Measurements from ENCODE around the gene RAB44.
"Not testable (repeated sequence)": the region's sequence is repeated elsewhere in the genome, so short reads cannot be mapped to it uniquely, and the experiment has no call there.

The RAB44 gene, protein sequence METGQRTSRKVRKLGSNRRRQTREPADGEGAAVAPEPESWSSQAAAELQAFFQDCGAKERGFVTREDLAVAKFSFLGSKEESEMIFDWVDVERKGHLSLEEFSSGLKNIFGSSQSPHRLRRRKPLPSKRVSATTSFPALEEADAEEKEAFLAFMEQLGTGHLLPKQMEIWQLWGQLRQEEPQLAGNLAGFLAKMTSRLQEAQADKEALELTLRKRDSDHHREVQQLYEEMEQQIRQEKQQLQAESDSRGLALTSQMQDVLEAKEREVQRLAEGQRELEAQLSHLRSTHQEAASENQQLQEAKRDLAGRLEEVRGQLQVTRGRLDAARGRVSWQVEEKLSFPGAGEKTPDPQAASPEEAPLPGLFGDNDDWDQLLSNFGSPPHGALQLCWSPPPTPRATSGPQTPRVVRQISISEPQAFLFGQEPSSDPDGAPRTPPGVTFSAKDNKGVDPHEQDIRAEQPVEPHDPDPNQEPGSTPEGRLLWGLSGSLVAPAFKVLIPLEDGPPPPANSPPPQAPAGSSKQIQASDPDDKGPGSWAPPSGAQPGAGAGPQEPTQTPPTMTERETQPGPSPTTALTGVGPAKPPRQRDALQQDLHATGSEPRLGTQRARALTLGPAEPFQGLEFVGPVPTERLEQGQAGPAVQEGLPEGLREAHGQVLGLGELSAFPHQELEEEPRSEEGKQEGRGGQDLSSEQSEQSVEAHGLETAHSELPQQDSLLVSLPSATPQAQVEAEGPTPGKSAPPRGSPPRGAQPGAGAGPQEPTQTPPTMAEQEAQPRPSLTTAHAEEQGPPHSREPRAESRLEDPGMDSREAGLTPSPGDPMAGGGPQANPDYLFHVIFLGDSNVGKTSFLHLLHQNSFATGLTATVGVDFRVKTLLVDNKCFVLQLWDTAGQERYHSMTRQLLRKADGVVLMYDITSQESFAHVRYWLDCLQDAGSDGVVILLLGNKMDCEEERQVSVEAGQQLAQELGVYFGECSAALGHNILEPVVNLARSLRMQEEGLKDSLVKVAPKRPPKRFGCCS

DNA sequence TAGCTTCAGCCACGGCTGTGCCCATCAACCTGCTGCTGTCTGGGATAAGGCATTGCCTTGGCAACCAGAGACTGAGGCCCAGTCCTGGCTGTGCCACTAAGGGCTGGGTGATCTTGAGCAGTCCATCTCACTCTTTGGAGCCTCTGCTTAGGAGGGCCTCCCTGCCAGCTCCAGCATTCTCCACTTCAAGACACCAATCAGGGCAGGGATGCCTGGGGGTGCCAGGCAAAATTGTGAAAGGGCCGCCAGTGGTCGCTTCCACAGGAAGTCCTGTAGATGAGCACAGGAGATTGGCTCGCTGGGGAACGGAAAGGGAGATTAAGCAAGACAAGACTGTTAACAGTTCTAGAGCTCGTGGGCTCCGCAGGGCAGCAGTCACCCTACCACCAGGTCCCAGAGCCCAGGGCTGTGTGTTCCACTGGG is at the start of gene RAB44:
Gene RAB44, plus strand, starts transcription at position 346 of the 423 bp plus-strand sequence. CDS start 6,410 bp downstream, outside the sequence.
- no peak for DNase-seq

DNA sequence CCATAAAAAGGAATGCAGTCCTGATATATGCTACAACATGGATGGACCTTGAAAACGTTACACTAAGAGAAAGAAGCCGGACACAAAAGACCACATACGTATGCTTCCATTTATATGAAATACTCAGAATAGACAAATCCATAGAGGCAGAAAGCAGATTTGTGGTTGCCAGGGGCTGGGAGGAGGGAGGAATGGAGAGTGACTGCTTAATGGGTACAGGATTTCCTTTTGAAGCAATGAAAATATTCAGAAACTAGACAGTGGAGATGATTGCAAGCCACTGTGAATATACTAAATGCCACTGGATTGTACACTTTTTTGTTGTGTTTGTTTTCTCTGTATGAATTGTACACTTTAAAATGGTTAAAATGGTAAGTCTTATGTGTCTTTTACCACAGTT is 48.5 kb upstream of the RAB44 start:
- no peak for DNase-seq

DNA sequence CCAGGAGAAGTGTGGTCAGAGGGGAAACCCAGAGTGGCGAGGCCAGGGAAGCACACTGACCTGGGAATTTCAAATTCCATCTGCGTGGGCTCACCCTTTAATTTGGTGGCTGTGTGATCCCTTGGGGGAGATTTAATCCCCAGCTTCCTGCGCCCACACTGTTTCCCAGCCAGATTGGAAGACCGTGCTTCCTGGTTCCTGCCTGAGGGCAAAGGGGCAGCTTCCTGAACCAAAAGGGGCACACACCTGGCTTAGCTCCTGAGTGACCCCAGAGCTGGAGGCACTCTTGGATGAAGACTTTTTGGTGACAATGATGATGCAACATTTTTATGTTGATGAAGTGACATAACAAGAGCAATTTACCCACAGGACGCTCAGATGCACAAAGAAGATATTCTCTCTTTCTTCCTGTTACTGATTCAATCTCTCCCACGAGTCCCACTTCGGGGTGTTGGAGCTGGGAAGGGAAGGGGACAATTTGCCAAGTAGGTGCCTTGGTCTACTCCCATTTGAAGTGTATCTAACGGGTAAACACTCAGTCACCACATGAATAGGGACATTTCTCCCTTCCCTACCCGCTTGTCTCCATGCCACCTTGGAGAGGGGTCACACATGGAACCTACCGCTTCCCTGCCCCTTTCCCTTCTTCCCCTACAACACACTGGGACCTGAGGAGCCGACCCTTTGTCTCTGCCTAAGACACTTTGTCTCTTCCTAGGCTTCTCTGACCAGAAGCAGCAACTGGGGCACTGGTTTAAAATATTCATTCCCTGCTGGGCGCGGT is 47.7 kb upstream of the RAB44 start:
- no peak for DNase-seq

DNA sequence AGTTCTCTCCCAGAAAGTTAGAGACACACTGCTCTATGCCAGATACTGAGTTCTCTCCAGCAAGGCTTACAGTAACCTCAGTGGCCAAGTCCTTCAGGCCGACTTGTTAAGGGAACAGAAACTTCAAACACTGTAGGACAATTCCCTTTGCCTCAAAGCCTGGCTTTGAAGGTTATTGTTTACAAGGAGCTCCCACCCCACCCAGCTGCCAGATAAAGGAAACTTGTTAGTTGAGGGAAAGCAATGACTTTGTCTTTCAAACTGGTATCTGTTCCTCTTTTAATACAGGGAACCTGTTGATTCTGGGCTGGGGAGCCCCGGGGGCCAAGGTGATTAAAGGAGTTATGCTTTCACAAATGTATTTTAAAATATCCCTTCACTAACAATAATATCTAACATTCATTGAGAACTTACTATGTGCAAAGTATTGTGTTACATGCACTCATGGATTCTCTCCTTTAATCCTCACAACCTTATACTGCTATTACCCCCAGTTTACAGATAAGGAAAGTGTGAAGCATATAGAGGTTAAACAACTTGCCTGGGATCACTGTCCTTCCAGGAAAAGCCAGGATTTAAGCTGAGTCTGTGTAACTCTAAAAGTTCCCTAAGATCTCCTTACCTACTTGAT is 46.7 kb upstream of the RAB44 start:
- DNase-seq, result no peak

DNA sequence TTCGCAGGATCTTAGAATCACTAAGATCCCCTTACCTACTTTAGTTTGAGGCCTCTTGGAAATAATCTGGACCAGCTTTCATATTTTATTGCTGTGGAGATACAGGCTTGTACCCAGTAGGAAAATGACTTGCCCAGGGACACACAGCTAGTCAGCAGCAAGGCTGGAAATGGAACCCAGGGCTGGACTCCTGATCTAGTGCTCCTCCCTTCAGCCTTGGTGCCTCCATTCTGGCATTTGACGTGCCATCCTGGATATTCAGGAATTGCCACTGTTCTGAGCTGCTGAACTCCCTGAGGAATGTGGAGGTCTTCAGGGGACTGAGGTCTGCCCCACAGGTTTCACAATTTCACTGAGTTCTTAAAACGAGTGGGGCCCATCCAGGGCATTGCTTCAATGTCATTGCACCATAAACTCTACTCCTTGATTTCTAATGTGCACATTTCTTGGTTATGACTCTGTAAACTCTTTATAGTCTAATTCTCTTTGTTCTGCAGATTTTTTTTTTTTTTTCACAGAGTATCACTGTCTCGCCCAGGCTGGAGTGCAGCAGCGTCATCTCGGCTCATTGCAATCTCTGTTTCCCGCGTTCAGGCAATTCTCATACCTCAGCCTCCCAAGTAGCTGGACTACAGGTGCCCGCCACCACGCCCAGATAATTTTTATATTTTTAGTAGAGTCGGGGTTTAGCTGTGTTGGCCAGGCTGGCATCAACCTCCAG is 45.8 kb upstream of the RAB44 start:
- no peak for DNase-seq

DNA sequence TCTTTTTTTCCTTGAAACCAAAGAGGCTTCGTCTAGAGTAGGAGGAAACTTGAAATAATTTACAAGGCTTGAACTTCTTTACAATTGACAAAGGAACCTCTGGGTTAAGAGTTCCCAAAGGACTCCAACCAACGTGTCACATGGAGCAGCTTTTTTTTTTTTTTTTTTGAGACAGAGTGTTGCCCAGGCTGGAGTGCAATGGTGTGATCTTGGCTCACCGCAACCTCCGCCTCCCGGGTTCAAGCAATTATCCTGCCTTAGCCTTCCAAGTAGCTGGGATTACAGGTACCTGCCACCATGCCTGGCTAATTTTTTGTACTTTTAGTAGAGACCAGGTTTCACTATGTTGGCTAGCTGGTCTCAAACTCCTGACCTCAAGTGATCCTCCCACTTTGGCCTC is 43.2 kb upstream of the RAB44 start:
- DNase-seq, result not testable (repeated sequence)

DNA sequence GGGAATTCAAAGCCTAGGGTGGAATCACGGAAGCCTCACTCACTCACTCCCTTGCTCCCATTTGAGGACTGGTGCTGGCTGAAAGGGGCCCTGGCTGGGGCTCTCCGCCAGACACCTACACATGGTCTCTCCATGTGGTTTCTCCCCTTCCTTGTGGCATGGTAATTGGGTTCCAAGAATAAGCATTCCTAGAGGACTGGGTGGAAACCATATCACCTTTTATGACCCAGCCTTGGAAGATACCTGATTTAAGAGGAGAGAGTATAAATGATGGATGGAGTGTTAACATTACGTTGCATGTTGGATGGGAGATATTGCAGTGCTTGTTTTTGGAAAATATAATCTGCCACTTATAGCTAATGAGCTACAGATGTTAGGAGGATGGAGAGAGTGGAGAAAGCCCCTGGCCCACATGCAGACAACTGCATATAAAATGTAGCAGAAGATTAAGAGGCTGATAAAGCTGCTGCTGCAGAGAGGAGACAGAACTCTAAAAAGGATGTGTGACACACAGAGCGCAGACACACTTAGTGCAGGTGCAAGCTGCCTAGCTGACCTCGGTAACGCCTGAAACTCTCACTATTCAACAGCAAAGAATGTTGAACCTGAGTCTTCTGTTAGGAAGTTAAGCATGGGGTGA is 42.4 kb upstream of the RAB44 start:
- peak; percentile 44 for DNase-seq

DNA sequence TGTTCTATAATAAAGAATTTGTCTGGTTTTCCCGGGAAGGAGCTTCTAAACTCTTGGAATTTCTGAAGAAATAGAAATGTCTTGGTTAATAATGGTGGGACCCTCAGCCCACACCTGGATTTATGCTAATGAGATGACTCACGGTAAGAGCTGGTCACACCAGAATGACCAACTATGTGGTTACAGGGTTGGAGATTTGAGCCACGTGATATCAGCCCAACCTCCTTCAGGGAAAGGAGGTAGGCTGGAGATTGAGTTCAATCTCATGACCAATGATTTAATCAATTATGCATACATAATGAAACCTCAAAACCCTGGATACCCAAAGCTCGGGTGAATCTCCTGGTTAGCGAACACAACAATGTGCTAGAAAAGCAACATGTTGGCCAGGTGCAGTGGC is 41.2 kb upstream of the RAB44 start:
- DNase-seq, result no peak

DNA sequence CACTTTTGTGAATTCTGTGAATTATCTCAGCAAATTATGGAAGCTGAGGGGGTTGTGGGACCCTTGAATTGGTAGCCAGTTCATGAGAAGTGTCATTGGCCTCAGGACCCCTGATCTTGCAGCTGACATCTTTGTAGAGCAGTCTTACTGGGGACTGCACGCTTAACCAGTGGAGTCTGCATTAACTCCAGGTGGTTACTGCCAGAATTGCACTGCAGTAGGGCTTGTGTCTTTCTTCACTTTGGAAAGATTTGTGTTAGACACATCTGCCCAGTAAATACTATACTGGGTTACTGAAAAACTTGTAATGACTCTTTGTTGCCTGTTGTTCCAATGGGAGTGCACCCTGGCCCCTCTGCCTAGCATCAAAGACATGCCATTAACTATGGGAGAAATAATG is 40.4 kb upstream of the RAB44 start:
- no peak for DNase-seq

DNA sequence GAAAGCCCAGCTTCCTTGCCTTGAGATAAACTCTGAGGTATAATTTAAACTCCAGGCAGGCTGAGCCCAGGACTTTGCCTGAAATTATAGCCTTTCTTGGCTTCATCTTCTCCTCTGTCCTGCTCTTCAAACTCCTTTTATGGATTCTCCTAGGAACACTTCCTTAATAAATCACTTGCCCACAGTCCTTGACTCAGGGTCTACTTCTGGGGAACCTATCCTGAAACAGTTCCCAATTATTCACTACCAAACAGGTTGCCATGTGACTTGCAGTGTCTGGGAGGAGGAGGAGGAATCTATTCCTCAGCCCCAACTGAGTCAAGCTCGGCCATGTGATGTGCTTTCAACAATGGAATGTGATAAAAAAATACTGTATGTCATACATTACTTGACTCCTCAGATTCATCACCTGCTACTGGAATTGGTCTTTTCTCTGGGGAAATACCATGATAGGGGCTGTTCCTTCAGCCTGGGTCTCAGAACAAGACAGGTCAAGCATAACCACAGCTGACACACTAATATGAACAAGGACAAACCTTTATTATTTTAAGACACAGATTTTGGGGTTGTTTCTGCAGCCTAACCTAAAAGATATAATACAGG is 39.6 kb upstream of the RAB44 start:
- peak; percentile 77 for DNase-seq

DNA sequence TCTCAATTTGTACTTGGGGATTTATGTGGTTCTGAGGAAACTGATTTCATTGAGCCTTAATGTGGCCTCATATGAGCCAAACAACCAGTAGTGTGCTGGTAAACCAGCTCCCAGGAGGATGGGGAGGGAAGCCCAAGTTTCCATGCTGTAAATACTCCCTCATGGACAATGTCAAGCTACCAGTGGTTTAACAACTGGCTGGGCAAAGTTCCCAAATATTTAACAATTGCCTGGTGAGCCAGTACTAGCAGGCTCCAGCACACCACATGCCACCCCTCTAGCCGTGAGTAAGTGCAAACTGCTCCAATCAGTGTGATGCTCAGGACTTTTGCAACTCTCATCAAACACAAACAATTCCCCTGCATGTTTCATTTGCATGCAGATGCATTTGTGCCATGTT is 38.4 kb upstream of the RAB44 start:
- peak; percentile 90 for DNase-seq

DNA sequence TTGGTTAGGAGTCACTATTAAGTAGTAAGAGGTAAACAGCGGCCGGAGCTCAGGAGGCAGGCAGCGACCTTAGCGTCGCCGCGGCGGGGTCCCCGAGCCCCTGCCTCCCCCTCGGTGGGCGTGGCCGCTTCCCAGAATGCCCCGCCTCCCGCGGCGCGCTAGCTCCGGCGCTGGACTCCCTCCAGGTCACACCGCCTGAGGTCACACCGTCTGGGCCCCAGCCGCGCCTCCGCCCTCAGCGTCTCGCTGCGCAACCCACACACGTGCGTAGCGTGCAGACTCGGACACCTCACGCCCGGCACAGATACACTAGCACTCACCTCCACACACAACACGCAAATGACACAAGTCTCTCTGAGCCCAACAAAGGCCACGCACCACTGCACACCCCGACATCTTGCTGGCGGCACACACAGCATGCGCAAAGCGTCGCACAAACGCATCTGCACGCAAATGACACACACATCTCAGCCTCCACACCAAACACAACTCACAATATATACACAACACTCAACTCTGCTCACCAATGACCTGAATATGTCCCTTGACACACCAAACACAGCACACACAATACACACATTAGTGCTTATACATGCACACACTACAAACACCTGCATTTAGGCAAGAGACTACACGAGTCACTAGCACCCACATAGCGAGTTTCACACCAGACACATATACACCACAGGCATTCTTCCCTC is 36.7 kb upstream of the RAB44 start:
- no peak for DNase-seq

DNA sequence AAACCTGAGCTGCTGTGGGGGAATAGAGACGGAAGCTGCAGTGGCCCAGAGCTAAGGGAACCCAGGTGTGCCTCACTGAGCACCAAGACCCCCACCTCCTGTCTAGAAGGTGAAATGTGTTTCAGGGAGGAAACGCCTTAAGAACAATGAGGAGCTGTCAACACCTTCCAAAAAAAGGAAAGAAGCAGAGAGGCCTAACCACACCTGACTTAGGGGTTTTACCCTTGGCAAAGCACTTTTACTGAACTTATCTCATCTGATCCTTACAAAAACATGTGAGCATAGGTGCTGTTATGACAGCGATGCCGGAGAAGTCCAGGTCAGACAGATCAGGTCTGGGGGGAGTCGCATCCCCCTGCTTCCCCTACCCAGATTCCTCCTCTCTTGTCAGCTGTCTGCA is 35.2 kb upstream of the RAB44 start:
- DNase-seq, result no peak

DNA sequence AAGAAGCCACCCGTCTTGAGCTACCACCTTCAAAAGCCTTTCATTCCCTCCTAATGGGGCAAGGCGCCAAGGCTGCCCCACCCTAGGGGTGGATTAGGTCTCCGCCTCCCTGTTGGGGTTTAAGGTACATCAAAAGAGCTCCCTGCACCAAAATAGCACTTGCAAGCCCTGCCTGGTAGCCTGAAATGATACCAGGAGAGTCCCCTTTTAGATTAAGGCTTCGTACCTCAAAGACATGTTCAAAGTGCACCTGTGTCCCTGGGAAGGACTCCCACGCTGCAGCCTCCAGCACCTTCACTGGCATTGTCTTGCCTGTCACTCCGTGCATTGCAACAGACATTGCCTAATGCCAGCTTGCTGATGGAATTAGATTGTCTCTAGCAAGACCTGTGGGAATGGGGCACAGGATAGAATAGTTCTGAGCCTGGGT is 34.8 kb upstream of the RAB44 start:
- DNase-seq, result no peak

DNA sequence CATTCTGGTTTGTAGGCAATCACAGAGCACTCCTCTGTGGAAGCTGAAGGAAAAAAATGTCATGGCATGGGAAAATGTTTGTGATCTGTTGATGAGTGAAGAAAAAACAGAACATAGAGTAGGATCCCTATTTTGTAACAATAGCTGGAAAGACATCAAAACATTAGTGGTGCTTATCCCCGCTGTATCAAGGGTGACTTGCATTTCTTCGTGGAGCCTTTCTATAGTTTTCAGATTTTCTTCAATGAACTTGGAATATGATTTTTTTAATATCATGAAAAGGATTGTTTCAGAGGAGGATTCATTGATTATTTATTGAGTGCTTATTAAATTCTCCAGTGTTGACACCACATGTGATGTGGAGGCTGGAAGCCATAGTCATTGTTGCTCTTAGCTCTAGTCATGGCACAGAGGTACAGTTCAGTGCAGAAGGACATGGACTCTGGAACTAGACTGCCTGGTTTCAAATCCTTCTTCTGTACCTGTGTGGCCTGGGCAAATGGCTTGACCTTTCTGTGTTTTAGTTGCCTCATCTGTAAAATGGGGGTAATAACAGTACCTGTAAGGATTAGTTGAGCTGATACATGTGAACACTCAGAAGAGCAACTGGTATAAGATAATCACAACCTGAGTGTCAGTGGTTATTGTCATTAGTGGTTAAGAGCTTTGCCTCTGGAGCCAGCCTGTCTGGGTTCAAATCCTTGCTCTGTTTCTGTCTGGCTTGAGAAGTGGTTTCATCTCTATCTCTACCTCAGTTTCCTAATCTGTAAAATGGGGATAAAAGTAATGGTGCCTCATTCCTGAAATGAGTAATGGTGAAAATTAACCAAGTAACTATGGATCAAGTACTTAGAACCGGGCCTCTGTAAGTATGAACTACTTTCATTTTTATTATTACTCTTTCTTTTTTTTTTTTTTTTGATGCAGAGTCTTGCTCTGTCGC is 33.9 kb upstream of the RAB44 start:
- DNase-seq, result no peak

DNA sequence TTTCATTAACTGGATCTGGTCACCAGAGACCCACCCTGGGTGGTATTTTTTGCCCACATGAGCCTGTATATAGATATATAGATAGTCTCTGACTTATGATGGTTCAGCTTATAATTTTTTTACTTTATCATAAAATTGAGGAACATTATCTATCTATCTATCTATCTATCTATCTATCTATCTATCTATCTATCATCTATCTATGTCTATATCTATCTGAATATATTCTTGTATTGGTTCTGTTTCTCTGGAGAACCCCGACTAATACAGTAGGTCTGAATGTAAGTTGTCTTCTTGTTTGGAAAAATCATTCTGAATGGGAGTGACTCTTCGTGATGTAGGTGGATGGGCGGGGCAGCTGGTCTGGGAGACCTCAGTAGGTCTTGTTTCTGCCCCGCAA is 32.4 kb upstream of the RAB44 start:
- no peak for DNase-seq

DNA sequence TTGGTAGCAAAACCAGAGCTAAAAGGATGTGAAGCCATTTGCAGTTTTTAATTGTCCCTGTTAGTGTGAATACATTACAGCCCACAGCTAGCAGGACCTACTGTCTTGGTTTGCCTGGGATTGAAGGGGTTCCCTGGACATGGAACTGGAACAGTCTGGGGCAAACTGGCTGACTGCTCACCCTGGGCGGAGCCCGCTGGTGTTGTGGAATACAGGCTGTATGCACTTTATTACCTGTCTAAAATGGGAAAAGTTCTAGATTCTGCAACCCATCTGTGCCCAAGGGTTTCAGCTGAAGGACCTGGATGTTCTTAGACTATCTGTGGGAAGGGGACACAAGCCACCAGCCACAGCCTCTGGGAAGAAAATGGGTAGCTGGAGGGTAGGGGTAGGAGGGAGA is 31.3 kb upstream of the RAB44 start:
- no peak for DNase-seq

DNA sequence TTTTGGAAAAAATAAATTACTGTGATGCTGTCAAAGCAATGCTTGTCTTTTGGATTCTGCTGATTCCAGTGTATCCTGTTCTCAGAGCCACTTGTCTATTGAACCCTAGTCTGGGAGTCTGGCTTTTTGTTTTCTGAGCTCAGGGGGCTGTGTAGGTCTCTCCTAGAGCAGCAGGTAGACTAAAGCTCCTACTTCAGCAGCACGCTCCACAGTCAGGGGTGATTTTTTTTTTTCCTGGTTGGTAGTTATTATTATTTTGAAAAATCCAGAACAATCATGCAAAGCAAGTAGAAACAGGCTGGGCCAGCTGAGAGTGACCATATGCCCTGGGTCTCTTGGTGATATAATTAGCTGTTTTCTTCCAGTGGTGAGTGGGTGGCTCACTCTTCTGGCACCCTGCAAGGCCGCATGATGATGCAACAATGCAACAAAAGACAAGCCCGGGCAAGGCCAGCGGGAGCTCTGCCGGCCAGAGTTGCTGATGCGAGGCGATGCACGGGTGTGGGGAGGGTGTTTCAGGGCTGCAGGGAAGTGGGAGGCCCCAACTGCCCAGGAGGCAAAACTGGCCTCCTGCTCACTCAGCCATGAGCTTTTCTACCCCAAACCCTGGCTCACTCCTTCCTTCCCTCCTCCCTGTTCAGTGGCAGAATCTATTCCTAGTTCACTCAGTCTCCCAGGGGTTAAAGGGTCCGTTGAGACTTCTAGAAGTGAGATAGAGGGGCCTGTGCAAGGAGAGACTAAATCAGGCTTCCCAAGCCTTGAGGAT is 30.6 kb upstream of the RAB44 start:
- DNase-seq, result peak; percentile 68
